ENCODE data around the gene FRRS1.

The FRRS1 gene

DNA sequence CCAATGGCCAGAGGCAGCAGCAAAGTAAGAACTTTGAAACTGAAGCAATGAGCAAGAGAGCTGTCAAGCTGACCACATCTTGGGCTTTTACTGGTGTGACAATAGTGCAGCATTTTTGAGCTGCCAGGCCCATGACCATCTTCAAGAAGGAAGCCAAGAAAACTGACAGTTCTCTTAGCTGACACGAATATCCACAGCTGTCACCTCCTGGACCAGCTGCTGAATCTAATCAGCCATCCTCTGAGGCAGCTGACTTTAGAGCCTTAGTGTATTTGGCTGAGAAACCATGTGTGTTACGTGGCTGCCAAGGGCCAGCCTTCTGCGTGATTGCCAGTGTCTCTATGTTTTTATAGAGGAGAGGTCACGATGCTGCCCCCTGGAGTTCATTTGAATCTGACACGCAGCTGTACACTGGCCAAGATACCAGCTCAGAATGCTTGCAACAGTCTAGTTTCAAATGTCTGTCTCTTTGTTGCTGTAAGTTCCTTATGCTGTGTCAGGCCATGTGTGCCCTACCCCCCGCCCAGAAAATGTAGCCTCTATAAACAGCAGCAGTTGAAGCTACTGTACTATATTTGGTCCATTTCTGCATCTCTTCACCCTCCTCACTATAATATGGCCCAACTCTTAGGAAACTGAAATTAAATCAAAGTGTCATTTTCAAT is 80.8 kb downstream of the FRRS1 start:
- peaks cover 6% of the 10 kb centered on the region for H3K4me1 ChIP-seq (ENCODE audit: control insufficient read depth, insufficient read depth, low read length)
- no peaks in the 10 kb centered on the region for H3K36me3 ChIP-seq (ENCODE audit: control insufficient read depth, insufficient read depth, low read length)

DNA sequence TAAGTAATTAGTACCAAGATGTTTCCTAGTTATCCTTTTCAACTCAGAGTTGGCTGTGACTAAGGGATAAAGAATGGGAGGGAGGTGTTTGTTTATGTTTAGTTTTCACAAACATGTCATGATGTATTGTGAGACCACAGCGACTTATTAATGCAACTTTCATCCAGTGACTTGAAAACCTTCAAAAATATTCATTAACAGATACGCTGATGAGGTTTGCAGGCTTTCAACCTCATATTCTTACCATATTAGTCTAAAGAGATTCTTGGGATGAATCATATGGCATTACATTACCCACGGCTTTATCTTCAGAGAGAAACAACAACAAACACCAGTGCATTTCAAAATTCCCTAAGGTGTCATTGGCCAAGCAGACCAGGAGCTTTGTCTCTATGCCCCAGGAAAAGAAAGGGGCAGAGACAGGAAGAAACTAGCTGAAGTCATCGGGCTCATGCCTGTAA is 84.1 kb downstream of the FRRS1 start:
- Histone ChIP-seq H3K4me3 (ENCODE audit: low read length) (no peak overlapping the region), H3K27me3 (ENCODE audit: control insufficient read depth, insufficient read depth, low read length) (no peaks in the 10 kb centered on the region), H3K9ac (ENCODE audit: low read length) (no peak overlapping the region), H3K4me1 (ENCODE audit: control insufficient read depth, insufficient read depth, low read length) (peaks cover 6% of the 10 kb centered on the region), H3K36me3 (ENCODE audit: control insufficient read depth, insufficient read depth, low read length) (no peaks in the 10 kb centered on the region), H3K9me3 (ENCODE audit: control insufficient read depth, low read length) (no peaks in the 10 kb centered on the region)

More for the DNA sequence above, 80.8 kb downstream of the FRRS1 start:
- Histone ChIP-seq H3K9me3 (ENCODE audit: control insufficient read depth, low read length) (no peaks in the 10 kb centered on the region), H3K9ac (ENCODE audit: low read length) (no peak overlapping the region), H3K4me3 (ENCODE audit: low read length) (no peak overlapping the region), H3K27me3 (ENCODE audit: control insufficient read depth, insufficient read depth, low read length) (no peaks in the 10 kb centered on the region)

DNA sequence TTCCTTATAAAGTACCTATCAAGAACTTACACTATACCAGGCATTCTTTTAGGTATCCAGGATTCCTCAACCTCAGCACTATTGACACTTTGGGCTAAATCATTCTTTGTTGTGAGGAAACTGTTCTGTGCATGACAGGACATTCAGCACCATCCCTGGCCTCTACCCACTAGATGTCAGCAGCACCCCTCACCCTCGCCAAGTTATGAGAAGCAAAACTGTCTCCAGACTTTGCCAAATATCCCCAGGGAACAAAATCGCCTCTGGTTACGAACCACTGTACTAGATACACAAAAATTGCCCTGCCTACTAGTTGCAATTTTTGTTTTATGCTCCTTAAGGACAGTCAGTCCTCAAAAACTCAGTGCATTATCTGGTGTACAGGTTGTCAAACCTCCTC is 84.9 kb downstream of the FRRS1 start:
- Histone ChIP-seq H3K4me3 (ENCODE audit: low read length) (no peak overlapping the region), H3K27me3 (ENCODE audit: control insufficient read depth, insufficient read depth, low read length) (no peaks in the 10 kb centered on the region), H3K36me3 (ENCODE audit: control insufficient read depth, insufficient read depth, low read length) (no peaks in the 10 kb centered on the region), H3K4me1 (ENCODE audit: control insufficient read depth, insufficient read depth, low read length) (peaks cover 10% of the 10 kb centered on the region), H3K9ac (ENCODE audit: low read length) (no peak overlapping the region), H3K9me3 (ENCODE audit: control insufficient read depth, low read length) (no peaks in the 10 kb centered on the region)

DNA sequence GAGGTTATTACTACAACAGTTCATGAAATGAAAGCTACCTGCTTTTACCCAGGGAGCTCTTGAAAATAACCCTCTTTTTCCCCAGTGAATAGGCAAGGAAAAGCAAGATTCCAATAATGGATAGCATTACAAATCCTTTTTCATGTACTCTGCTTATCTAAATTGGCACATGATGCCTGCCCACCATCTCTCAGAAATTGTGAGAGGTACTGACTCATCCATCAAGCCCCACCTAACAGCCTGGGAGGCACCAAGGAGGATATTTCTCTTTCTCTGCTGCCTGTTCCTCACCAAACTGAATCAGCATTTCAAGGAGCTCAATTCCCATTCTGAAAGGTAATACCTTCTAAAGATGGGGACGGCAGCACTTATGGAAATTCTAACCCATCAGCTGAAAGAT is 86.2 kb downstream of the FRRS1 start:
- Histone ChIP-seq H3K36me3 (ENCODE audit: control insufficient read depth, insufficient read depth, low read length) (no peaks in the 10 kb centered on the region), H3K9me3 (ENCODE audit: control insufficient read depth, low read length) (no peaks in the 10 kb centered on the region), H3K4me1 (ENCODE audit: control insufficient read depth, insufficient read depth, low read length) (peaks cover 5% of the 10 kb centered on the region)

DNA sequence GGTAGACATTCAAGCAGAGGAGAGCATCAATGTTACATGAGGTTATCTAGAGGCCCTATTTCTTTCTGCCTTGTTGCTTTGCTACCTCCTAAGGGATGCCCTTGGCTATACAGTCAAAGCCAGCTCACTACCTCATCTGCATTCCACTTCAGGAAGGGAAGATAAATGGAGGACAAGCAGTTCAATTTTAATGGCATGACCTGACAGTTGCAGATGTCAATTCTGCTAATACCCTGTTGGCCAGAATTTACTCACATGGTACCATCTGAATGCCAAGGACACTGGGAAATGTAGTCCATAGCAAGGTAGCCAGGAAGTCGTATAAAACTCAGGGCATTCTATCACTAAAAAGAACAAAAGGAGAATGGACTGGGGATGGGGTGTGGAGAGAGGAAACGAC is 89.0 kb downstream of the FRRS1 start:
- Histone ChIP-seq H3K4me1 (ENCODE audit: control insufficient read depth, insufficient read depth, low read length) (peaks cover 11% of the 10 kb centered on the region), H3K27me3 (ENCODE audit: control insufficient read depth, insufficient read depth, low read length) (no peaks in the 10 kb centered on the region), H3K9ac (ENCODE audit: low read length) (no peak overlapping the region), H3K36me3 (ENCODE audit: control insufficient read depth, insufficient read depth, low read length) (no peaks in the 10 kb centered on the region), H3K9me3 (ENCODE audit: control insufficient read depth, low read length) (no peaks in the 10 kb centered on the region), H3K4me3 (ENCODE audit: low read length) (no peak overlapping the region)

More for the DNA sequence above, 86.2 kb downstream of the FRRS1 start:
- Histone ChIP-seq H3K4me3 (ENCODE audit: low read length) (no peak overlapping the region), H3K9ac (ENCODE audit: low read length) (no peak overlapping the region), H3K27me3 (ENCODE audit: control insufficient read depth, insufficient read depth, low read length) (no peaks in the 10 kb centered on the region)

DNA sequence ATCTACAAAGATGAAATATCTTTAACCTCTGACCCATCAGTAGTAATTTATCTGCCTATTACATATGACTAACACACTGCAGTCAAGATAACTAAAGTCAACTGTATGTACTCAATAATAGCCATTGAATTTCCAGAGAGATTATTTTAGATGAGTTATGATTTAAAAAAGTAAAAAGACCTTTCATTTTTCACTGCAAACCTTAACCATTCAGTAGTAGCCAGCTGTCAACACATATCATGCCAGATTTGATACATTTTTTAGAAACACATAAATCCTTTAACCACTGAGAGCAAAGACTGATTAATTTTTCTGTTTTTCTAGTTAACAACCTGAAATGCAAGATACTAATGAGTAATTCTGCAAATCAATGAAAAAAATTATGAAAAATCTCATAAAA is 89.6 kb downstream of the FRRS1 start:
- Histone ChIP-seq H3K9ac (ENCODE audit: low read length) (no peak overlapping the region), H3K36me3 (ENCODE audit: control insufficient read depth, insufficient read depth, low read length) (no peaks in the 10 kb centered on the region)

DNA sequence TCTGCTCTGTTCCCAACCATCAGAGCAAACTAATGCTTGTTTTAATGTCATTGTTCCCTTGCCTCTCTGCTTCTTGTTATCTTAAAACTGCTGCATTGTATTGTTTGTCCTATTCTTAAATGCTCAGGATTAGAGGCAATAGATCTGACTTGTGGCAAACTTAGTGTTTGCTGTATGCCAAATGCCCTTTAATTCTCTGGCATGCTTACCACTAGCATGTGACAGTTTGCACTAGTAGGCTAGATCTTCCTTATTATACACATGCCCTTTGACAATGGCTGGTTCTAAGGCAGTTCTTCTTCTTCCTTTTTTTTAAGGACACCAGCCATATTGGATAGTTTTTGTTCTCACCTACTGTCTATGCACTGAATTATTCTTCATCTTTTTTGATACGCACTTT is 90.4 kb downstream of the FRRS1 start:
- no peak overlapping the region for H3K4me3 ChIP-seq (ENCODE audit: low read length)
- no peaks in the 10 kb centered on the region for H3K27me3 ChIP-seq (ENCODE audit: control insufficient read depth, insufficient read depth, low read length)
- H3K36me3 ChIP-seq (ENCODE audit: control insufficient read depth, insufficient read depth, low read length) = no peaks in the 10 kb centered on the region
- H3K9me3 ChIP-seq (ENCODE audit: control insufficient read depth, low read length) = no peaks in the 10 kb centered on the region
- H3K9ac ChIP-seq (ENCODE audit: low read length) = no peak overlapping the region
- peaks cover 11% of the 10 kb centered on the region for H3K4me1 ChIP-seq (ENCODE audit: control insufficient read depth, insufficient read depth, low read length)

More for the DNA sequence above, 89.6 kb downstream of the FRRS1 start:
- H3K9me3 ChIP-seq (ENCODE audit: control insufficient read depth, low read length) = no peaks in the 10 kb centered on the region
- H3K4me3 ChIP-seq (ENCODE audit: low read length) = no peak overlapping the region
- H3K27me3 ChIP-seq (ENCODE audit: control insufficient read depth, insufficient read depth, low read length) = no peaks in the 10 kb centered on the region
- H3K4me1 ChIP-seq (ENCODE audit: control insufficient read depth, insufficient read depth, low read length) = peaks cover 11% of the 10 kb centered on the region

DNA sequence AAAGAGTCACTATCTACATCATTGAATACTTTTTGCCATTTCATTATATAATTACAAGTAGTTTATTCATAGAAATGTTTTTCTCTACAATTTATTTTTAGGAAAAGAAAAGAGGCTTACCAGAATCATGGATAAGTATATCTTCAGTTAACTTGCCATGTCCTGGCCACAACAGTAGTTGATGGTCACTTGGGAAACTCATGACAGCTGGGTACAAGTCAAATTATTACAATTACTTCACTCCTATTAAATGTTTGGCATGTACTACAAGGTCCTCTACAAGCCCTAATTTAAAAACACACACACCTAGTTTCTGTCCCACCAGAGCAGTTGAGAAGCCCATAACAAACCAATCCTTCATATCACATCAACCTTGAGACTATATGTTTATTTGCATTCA is 91.1 kb downstream of the FRRS1 start:
- H3K4me1 ChIP-seq (ENCODE audit: control insufficient read depth, insufficient read depth, low read length) = peaks cover 11% of the 10 kb centered on the region
- H3K9ac ChIP-seq (ENCODE audit: low read length) = no peak overlapping the region
- no peaks in the 10 kb centered on the region for H3K9me3 ChIP-seq (ENCODE audit: control insufficient read depth, low read length)
- no peaks in the 10 kb centered on the region for H3K27me3 ChIP-seq (ENCODE audit: control insufficient read depth, insufficient read depth, low read length)
- no peaks in the 10 kb centered on the region for H3K36me3 ChIP-seq (ENCODE audit: control insufficient read depth, insufficient read depth, low read length)
- no peak overlapping the region for H3K4me3 ChIP-seq (ENCODE audit: low read length)

DNA sequence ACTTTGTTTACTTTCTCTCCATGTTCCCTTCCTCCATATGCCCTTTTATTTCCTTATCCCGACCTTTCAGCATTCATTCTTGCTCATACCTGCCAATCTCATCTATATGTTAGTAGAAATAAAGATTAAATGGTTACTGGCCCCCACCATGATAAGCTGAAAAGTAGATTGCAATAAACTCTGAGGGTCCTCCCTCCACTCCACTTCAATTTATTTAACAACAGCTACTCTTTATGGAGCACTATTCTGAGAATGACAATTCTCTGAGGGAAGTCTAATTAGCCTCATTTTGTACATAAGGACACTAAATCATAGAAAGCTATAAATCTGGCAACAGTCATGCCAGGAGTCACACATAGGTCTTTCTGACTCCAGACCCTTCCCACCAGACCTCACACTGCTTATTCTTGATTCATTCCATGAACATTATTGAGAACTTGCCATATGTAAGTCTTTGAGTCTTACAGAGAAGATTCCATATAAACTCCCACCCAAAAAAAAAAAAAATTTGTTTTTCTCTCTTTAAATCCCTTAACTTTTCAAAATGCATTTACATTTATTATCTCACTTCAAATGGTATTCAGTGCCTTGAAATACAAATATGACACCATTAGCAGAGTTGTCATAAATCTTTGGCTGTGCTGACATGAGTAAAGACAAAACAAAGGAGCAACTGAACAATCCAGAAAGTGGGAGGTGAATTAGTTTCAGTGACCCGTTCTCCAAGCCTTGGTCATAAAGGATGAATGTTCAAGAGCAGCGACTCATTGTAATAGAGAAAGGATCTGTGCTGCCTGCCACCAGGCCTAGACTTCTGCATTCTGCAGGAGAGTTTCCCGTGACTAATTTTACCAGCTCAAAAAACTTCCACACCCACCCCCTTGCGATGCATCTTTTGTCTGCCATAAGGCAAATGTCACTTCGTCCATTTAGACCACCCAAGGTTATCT is 92.0 kb downstream of the FRRS1 start:
- H3K36me3 ChIP-seq (ENCODE audit: control insufficient read depth, insufficient read depth, low read length) = no peaks in the 10 kb centered on the region
- no peaks in the 10 kb centered on the region for H3K9me3 ChIP-seq (ENCODE audit: control insufficient read depth, low read length)
- H3K4me1 ChIP-seq (ENCODE audit: control insufficient read depth, insufficient read depth, low read length) = peaks cover 11% of the 10 kb centered on the region
- no peak overlapping the region for H3K9ac ChIP-seq (ENCODE audit: low read length)
- H3K27me3 ChIP-seq (ENCODE audit: control insufficient read depth, insufficient read depth, low read length) = no peaks in the 10 kb centered on the region
- no peak overlapping the region for H3K4me3 ChIP-seq (ENCODE audit: low read length)

DNA sequence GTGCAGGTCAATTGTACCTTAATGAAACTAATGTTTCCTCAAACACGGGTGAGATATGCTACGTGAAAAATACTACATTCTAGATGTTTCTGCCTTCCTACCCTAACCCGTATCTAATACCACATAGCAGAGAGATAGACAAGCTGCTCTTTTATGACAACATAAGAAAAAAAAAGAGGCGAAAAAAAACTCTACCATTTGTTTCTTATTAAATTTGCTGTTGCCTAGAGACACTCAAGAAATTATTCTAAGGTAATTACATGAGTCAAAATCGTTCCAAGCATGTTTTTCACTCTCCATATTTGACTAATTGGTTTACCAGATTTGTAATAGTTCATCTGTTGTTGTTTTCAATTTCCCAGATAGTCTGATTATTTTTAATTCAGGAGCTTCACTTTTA is 93.1 kb downstream of the FRRS1 start:
- no peak overlapping the region for H3K4me3 ChIP-seq (ENCODE audit: low read length)

DNA sequence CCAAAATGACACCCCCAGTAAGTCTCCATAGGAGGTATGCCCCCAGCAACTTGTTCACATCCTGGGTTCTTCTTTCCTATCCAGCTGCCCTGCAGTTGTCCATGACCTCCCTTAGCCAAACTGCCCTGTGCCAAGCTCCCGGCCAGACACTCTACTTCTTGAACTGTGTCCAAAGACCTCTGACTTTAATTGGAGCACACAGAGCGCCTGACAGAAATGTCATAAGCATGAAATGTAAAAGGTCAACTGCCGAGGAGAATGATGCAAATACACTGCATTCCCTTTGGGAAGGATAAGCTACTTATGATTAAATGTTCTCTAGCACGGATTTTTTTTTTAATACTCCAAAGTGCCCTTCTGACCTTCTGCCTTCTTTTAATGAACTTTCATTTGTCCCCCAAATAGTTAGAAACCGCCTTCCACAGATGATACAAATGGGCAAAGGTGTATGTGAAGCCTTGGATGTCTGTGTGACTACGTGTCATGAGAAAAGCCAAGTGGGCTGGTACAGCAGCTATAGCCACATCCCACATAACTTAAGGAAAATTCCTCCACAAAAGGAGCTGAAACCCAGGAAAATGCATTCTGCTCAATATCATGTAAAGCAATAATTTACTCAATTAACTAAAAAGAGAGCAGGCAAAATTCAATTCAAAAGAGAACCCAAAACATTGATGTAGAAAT is 93.8 kb downstream of the FRRS1 start:
- Histone ChIP-seq H3K27me3 (ENCODE audit: control insufficient read depth, insufficient read depth, low read length) (no peaks in the 10 kb centered on the region), H3K4me1 (ENCODE audit: control insufficient read depth, insufficient read depth, low read length) (peaks cover 11% of the 10 kb centered on the region), H3K9me3 (ENCODE audit: control insufficient read depth, low read length) (no peaks in the 10 kb centered on the region), H3K4me3 (ENCODE audit: low read length) (no peak overlapping the region), H3K9ac (ENCODE audit: low read length) (no peak overlapping the region), H3K36me3 (ENCODE audit: control insufficient read depth, insufficient read depth, low read length) (no peaks in the 10 kb centered on the region)

More for the DNA sequence above, 93.1 kb downstream of the FRRS1 start:
- Histone ChIP-seq H3K36me3 (ENCODE audit: control insufficient read depth, insufficient read depth, low read length) (no peaks in the 10 kb centered on the region), H3K9me3 (ENCODE audit: control insufficient read depth, low read length) (no peaks in the 10 kb centered on the region), H3K4me1 (ENCODE audit: control insufficient read depth, insufficient read depth, low read length) (peaks cover 11% of the 10 kb centered on the region), H3K27me3 (ENCODE audit: control insufficient read depth, insufficient read depth, low read length) (no peaks in the 10 kb centered on the region), H3K9ac (ENCODE audit: low read length) (no peak overlapping the region)

DNA sequence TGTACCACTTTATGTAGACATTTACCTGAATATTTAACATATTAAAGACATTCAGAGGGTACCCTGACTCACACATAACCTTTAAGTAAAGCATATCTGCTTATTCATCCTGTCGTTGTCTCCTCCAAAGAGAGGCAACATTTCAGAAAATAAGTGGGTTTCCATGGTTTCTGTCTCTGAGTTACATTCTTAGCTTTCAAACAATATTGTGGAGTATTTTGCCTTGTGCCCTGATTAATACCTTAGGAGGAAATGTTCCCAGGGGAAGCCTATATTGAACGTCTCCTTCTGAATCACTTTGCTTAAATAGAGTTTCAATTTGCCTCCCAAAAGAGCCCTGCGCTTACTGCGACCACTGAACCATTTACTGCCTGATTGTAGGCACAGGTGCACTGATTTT is 94.4 kb downstream of the FRRS1 start:
- Histone ChIP-seq H3K9me3 (ENCODE audit: control insufficient read depth, low read length) (no peaks in the 10 kb centered on the region), H3K36me3 (ENCODE audit: control insufficient read depth, insufficient read depth, low read length) (no peaks in the 10 kb centered on the region), H3K4me3 (ENCODE audit: low read length) (no peak overlapping the region), H3K9ac (ENCODE audit: low read length) (no peak overlapping the region), H3K4me1 (ENCODE audit: control insufficient read depth, insufficient read depth, low read length) (peaks cover 11% of the 10 kb centered on the region), H3K27me3 (ENCODE audit: control insufficient read depth, insufficient read depth, low read length) (no peaks in the 10 kb centered on the region)

All from mucosa of stomach (tissue), 1 donor.